Activated naive CD4-positive, alpha-beta T cell treated with anti-CD3 and anti-CD28 coated beads, Interleukin-2, amount 10 ng/mL, durations not matched to agents 7 days and 5 days (primary cell): Measurements from ENCODE around the gene NUBP2.
A peak's percentile ranks its signal among the peaks of the same experiment; 100 is the strongest.

Experiments
- CTCF ChIA-PET: fragments of 350-600 bp; sonication (Branson Sonifier 250); formaldehyde crosslinking; loops from one replicate; lab custom pipeline; 2021; ENCODE audit warnings: antibody characterized with exemption; lab: Charles Lee
- DNase-seq: peaks from one replicate; pipeline ENCODE4 v3.0.0-alpha.2; 2020
- H3K27ac Mint-ChIP-seq: one replicate; pipeline ENCODE4 v1.8.0; 2021; ENCODE audit warnings: mild to moderate bottlenecking, moderate library complexity, mixed read lengths
- H3K27me3 Mint-ChIP-seq: one replicate; pipeline ENCODE4 v1.8.0; 2021; ENCODE audit warnings: mild to moderate bottlenecking, mixed read lengths
- H3K36me3 Mint-ChIP-seq: one replicate; pipeline ENCODE4 v1.8.0; 2021; ENCODE audit warnings: mixed read lengths
- H3K4me1 Mint-ChIP-seq: one replicate; pipeline ENCODE4 v1.8.0; 2021; ENCODE audit warnings: mixed read lengths
- H3K4me3 Mint-ChIP-seq: one replicate; pipeline ENCODE4 v1.8.0; 2021; ENCODE audit warnings: mild to moderate bottlenecking, moderate library complexity, mixed read lengths
- H3K9me3 Mint-ChIP-seq: one replicate; pipeline ENCODE4 v1.8.0; 2021; ENCODE audit warnings: mixed read lengths

Gene NUBP2

GRCh38 chr16:1782408-1783264 lies at the start of gene NUBP2, which contains the start of gene SPSB3:
Gene NUBP2 (plus strand): TSS chr16:1782960. CDS start chr16:1783021, 61 bp downstream.
Gene SPSB3 (minus strand): TSS chr16:1782571. CDS start chr16:1781483, 1,088 bp downstream.
- peak; percentile 100 for DNase-seq
- no peaks in the 10 kb centered on the region for H3K27me3 Mint-ChIP-seq
- H3K4me1 Mint-ChIP-seq: peaks cover 28% of the 10 kb centered on the region
- no peaks in the 10 kb centered on the region for H3K9me3 Mint-ChIP-seq
- peak within 1 kb of the TSS; percentile 86 for H3K4me3 Mint-ChIP-seq
- H3K36me3 Mint-ChIP-seq: no peaks in the 10 kb centered on the region
- H3K27ac Mint-ChIP-seq: peak within 1 kb of the TSS; percentile 89
- CTCF ChIA-PET: interaction anchor here (0.6 to 1.3 kb wide), 6 partner anchors 9 to 709 kb away, joined by 3 to 10 read pairs (median 5); partner anchors contain the start of genes EME2, MAPK8IP3 and MRPS34

GRCh38 chr16:1734123-1734522 lies 48.6 kb upstream of the NUBP2 start:
- Mint-ChIP-seq H3K4me1 (no peaks in the 10 kb centered on the region), H3K36me3 (peaks cover 5% of the 10 kb centered on the region), H3K27me3 (no peaks in the 10 kb centered on the region), H3K9me3 (no peaks in the 10 kb centered on the region), H3K27ac (no peak overlapping the region), H3K4me3 (no peak overlapping the region)
- CTCF ChIA-PET: no interaction called here
- no peak for DNase-seq

GRCh38 chr16:1734816-1735215 lies 47.9 kb upstream of the NUBP2 start:
- Mint-ChIP-seq H3K9me3 (no peaks in the 10 kb centered on the region), H3K27me3 (no peaks in the 10 kb centered on the region), H3K4me1 (no peaks in the 10 kb centered on the region), H3K27ac (no peak overlapping the region), H3K36me3 (peaks cover 5% of the 10 kb centered on the region), H3K4me3 (no peak overlapping the region)
- no peak for DNase-seq
- CTCF ChIA-PET: no interaction called here

- no peaks in the 10 kb centered on the region for H3K9me3 Mint-ChIP-seq
- no peak for DNase-seq
Observed at GRCh38 chr16:1740234-1740633, 42.5 kb upstream of the NUBP2 start.

GRCh38 chr16:1740781-1741490 lies 41.8 kb upstream of the NUBP2 start:
- Mint-ChIP-seq H3K36me3 (peaks cover 6% of the 10 kb centered on the region), H3K9me3 (no peaks in the 10 kb centered on the region), H3K4me1 (no peaks in the 10 kb centered on the region), H3K4me3 (no peak overlapping the region), H3K27ac (no peak overlapping the region), H3K27me3 (no peaks in the 10 kb centered on the region)
- no peak for DNase-seq
- CTCF ChIA-PET: no interaction called here

More at GRCh38 chr16:1740234-1740633, 42.5 kb upstream of the NUBP2 start:
- H3K4me1 Mint-ChIP-seq: no peaks in the 10 kb centered on the region
- H3K27ac Mint-ChIP-seq: no peak overlapping the region
- no peak overlapping the region for H3K4me3 Mint-ChIP-seq
- H3K27me3 Mint-ChIP-seq: no peaks in the 10 kb centered on the region
- CTCF ChIA-PET: no interaction called here
- H3K36me3 Mint-ChIP-seq: peaks cover 6% of the 10 kb centered on the region

- Mint-ChIP-seq H3K27me3 (no peaks in the 10 kb centered on the region), H3K4me3 (no peak overlapping the region), H3K9me3 (no peaks in the 10 kb centered on the region), H3K4me1 (no peaks in the 10 kb centered on the region), H3K36me3 (peaks cover 6% of the 10 kb centered on the region), H3K27ac (no peak overlapping the region)
- DNase-seq: no peak
- CTCF ChIA-PET: no interaction called here
Observed at GRCh38 chr16:1741553-1742165, 41.1 kb upstream of the NUBP2 start.

GRCh38 chr16:1743376-1744337 lies 39.1 kb upstream of the NUBP2 start:
- H3K4me3 Mint-ChIP-seq: no peak overlapping the region
- H3K27ac Mint-ChIP-seq: no peak overlapping the region
- H3K9me3 Mint-ChIP-seq: no peaks in the 10 kb centered on the region
- no peak for DNase-seq
- H3K27me3 Mint-ChIP-seq: no peaks in the 10 kb centered on the region
- CTCF ChIA-PET: interaction anchor here (0.6 kb wide), 1 partner anchor 937 kb away, joined by 3 read pairs; no protein-coding TSS in a partner anchor
- no peaks in the 10 kb centered on the region for H3K4me1 Mint-ChIP-seq
- peaks cover 8% of the 10 kb centered on the region for H3K36me3 Mint-ChIP-seq

- Mint-ChIP-seq H3K9me3 (no peaks in the 10 kb centered on the region), H3K4me1 (no peaks in the 10 kb centered on the region), H3K27me3 (no peaks in the 10 kb centered on the region), H3K4me3 (no peak overlapping the region), H3K36me3 (peaks cover 12% of the 10 kb centered on the region), H3K27ac (no peak overlapping the region)
- CTCF ChIA-PET: no interaction called here
- no peak for DNase-seq
Observed at GRCh38 chr16:1744338-1744840, 38.4 kb upstream of the NUBP2 start.

GRCh38 chr16:1745181-1745899 lies 37.4 kb upstream of the NUBP2 start:
- Mint-ChIP-seq H3K9me3 (no peaks in the 10 kb centered on the region), H3K27me3 (no peaks in the 10 kb centered on the region), H3K4me1 (no peaks in the 10 kb centered on the region), H3K36me3 (peaks cover 12% of the 10 kb centered on the region), H3K4me3 (no peak overlapping the region), H3K27ac (no peak overlapping the region)
- CTCF ChIA-PET: interaction anchor here (1.2 kb wide), 1 partner anchor 21 kb away, joined by 3 read pairs; no protein-coding TSS in a partner anchor
- DNase-seq: no peak

- DNase-seq: no peak
- H3K4me1 Mint-ChIP-seq: no peaks in the 10 kb centered on the region
- H3K4me3 Mint-ChIP-seq: no peak overlapping the region
- peaks cover 12% of the 10 kb centered on the region for H3K36me3 Mint-ChIP-seq
- CTCF ChIA-PET: interaction anchor here (1.2 kb wide), 1 partner anchor 21 kb away, joined by 3 read pairs; no protein-coding TSS in a partner anchor
- H3K27me3 Mint-ChIP-seq: no peaks in the 10 kb centered on the region
- no peaks in the 10 kb centered on the region for H3K9me3 Mint-ChIP-seq
- H3K27ac Mint-ChIP-seq: no peak overlapping the region
Observed at GRCh38 chr16:1745900-1746692, 36.7 kb upstream of the NUBP2 start.

GRCh38 chr16:1746693-1747195 lies 36.0 kb upstream of the NUBP2 start:
- Mint-ChIP-seq H3K4me3 (no peak overlapping the region), H3K9me3 (no peaks in the 10 kb centered on the region), H3K36me3 (peaks cover 14% of the 10 kb centered on the region), H3K27ac (no peak overlapping the region), H3K27me3 (no peaks in the 10 kb centered on the region), H3K4me1 (no peaks in the 10 kb centered on the region)
- DNase-seq: no peak
- CTCF ChIA-PET: interaction anchor here (1.2 kb wide), 1 partner anchor 22 kb away, joined by 3 read pairs; no protein-coding TSS in a partner anchor

GRCh38 chr16:1747934-1748333 lies 34.8 kb upstream of the NUBP2 start:
- no peak for DNase-seq
- no peaks in the 10 kb centered on the region for H3K27me3 Mint-ChIP-seq
- CTCF ChIA-PET: no interaction called here
- H3K4me3 Mint-ChIP-seq: no peak overlapping the region
- peaks cover 16% of the 10 kb centered on the region for H3K36me3 Mint-ChIP-seq
- no peaks in the 10 kb centered on the region for H3K9me3 Mint-ChIP-seq
- no peaks in the 10 kb centered on the region for H3K4me1 Mint-ChIP-seq
- no peak overlapping the region for H3K27ac Mint-ChIP-seq
